ENCODE results near the gene OLFM3. TPM values are rescaled to one million over a fixed set of nuclear protein-coding genes. Genes with fewer than 3 reads are reported as not detected.

Gene OLFM3
- total and polyA plus RNA-seq, 9 donors = 0.33 TPM; not detected in 8

DNA sequence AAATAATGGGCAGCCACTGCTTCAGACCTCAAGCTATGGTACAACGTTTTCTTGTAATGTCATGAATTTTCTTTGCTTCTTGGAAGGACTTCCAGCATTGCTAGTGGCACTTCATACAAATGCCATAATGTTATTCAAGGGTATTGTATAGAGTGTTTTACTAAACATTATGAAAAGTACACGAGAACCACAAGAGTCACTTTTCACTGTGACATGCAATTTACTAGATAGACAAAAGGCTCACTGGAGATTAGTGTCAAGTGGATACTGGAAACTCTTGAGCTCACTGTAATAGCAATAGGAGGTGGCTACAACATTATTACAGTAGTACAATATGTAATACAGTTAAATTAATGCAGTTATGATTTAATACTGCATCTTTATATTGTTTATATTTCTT, 5.3 kb upstream of the OLFM3 start:
- DNase-seq = no peak
- 66 to 79% (median 71%) methylated on average over 2 of the region's 2 CpGs for WGBS, 3 donors
- no peaks in the 10 kb centered on the region for H3K36me3 ChIP-seq
- H3K4me1 ChIP-seq (ENCODE audit: insufficient read depth) = no peaks in the 10 kb centered on the region
- H3K27ac ChIP-seq = no peak overlapping the region
- intact Hi-C loops (cut with DNase I) = no loop called here
- no peak overlapping the region for H3K4me3 ChIP-seq
- no peaks in the 10 kb centered on the region for H3K27me3 ChIP-seq
- TF ChIP-seq, protein P1, sequence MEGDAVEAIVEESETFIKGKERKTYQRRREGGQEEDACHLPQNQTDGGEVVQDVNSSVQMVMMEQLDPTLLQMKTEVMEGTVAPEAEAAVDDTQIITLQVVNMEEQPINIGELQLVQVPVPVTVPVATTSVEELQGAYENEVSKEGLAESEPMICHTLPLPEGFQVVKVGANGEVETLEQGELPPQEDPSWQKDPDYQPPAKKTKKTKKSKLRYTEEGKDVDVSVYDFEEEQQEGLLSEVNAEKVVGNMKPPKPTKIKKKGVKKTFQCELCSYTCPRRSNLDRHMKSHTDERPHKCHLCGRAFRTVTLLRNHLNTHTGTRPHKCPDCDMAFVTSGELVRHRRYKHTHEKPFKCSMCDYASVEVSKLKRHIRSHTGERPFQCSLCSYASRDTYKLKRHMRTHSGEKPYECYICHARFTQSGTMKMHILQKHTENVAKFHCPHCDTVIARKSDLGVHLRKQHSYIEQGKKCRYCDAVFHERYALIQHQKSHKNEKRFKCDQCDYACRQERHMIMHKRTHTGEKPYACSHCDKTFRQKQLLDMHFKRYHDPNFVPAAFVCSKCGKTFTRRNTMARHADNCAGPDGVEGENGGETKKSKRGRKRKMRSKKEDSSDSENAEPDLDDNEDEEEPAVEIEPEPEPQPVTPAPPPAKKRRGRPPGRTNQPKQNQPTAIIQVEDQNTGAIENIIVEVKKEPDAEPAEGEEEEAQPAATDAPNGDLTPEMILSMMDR (IDR thresholded peaks at IDR 0.05) = no peak
- TF ChIP-seq POLR2A (IDR thresholded peaks at IDR 0.05) = no peak
- TF ChIP-seq EP300 (IDR thresholded peaks at IDR 0.05) = no peak
- H3K9me3 ChIP-seq = no peaks in the 10 kb centered on the region

DNA sequence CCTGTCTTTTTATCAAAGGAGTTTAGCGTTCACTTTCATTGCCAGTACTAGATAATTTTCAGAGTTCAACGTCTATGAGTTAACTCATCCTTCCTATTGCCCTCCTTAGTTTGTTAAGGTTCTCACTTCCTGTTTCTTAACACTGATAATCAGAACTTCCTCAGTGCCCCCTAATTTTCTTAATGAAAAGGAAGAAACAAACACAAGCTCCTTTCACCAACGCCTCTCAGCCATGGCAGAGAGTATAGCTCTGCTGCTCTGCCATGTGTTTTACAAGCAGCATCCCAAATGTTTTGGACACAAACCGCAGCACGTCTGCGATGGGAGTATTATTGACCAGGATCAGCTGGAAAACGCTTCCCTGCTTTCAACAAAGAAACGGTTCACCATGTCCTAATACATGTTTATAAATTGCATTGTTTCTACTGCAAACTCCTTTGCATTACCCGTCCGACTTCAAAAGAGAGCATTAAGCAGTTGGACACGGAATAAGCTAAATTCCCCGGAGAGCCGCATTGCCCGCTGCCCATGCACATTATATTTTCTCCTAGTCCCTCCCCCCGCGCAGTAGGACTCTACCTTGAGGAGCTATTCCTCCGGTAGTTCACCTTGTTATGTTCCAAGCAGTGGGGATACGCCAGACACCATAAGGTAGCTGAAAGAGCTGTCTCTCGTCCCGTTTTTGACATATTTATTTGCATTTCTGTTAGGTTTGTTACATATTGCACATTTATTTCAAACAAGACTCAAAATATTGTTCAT, 561 bp downstream of the OLFM3 start:
- H3K36me3 ChIP-seq = no peaks in the 10 kb centered on the region
- no peaks in the 10 kb centered on the region for H3K9me3 ChIP-seq
- TF ChIP-seq EP300 (IDR thresholded peaks at IDR 0.05) (no peak), POLR2A (IDR thresholded peaks at IDR 0.05) (no peak)
- TF ChIP-seq, protein P1 (IDR thresholded peaks at IDR 0.05) = no peak
- no peak overlapping the region for H3K27ac ChIP-seq
- 3 to 4% (median 3%) methylated on average over 20 of the region's 20 CpGs for WGBS, 3 donors
- no peak for DNase-seq
- intact Hi-C loops (cut with DNase I) = no loop called here
- no peaks in the 10 kb centered on the region for H3K27me3 ChIP-seq
- no peak overlapping the region for H3K4me3 ChIP-seq
- H3K4me1 ChIP-seq (ENCODE audit: insufficient read depth) = peaks cover 1% of the 10 kb centered on the region

DNA sequence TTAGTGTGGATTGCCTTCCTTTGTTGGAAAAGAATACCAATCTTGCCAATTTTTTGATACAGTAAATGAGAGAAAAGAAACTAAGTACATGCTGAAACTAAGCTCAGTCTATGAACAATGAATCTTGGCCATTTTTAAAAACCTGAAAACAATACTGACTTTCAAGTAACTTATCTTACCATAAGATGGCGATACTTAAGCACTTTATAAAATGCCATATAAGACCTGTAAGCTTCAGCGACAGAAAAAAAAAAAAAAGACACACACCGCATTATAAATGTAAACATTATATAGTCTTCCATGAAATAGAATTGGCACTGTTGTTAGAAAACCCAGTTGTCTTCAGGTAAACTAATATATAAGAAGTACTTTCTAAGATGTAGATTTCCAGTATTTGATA, 3.0 kb downstream of the OLFM3 start:
- WGBS, 3 donors = 55 to 69% (median 60%) methylated on average over 3 of the region's 3 CpGs
- Histone ChIP-seq H3K4me1 (ENCODE audit: insufficient read depth) (peaks cover 1% of the 10 kb centered on the region), H3K27me3 (no peaks in the 10 kb centered on the region), H3K36me3 (no peaks in the 10 kb centered on the region), H3K27ac (no peak overlapping the region), H3K4me3 (no peak overlapping the region), H3K9me3 (no peaks in the 10 kb centered on the region)
- no peak for DNase-seq
- intact Hi-C loops (cut with DNase I) = no loop called here
- TF ChIP-seq, protein P1 (IDR thresholded peaks at IDR 0.05) = no peak
- no peak for TF ChIP-seq EP300 (IDR thresholded peaks at IDR 0.05)
- no peak for TF ChIP-seq POLR2A (IDR thresholded peaks at IDR 0.05)

DNA sequence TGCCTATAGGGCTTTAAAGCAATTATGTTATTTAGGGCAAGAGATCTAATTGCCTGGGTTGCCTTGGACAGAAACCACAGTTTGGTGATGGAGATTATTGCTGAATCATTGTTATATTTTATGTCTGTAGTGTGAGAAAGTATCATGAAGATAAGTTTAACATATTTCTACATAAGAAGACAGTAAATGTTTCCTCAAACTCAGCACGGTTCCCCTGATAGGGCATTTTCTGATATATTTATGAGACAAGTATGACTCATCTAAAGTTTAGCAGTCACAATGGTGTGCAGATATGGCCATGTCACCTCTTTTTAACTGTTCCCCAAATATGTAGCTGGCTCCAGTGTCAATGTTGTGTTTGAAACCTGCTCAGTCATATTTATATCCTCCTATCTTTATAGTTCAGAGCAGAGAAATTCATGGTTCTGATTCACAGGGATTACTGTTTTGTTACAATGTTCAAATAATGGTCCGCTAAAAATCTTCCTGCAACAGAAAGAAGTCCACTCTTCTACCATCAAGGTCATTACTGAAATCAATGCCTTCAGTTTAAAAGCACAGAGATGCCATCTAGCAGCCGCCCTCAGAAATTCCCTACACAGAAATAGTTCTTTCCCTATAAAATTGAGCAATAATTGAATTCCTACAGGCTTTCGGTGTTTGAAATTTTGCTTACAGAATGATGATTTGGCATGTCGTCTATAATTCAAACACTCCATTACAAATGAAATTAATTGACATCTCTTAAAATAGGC, 3.7 kb downstream of the OLFM3 start:
- WGBS, 3 donors = 67 to 71% (median 71%) methylated on average over 5 of the region's 5 CpGs
- TF ChIP-seq, protein P1 (IDR thresholded peaks at IDR 0.05) = no peak
- TF ChIP-seq POLR2A (IDR thresholded peaks at IDR 0.05) (no peak), EP300 (IDR thresholded peaks at IDR 0.05) (no peak)
- Histone ChIP-seq H3K9me3 (no peaks in the 10 kb centered on the region), H3K4me1 (ENCODE audit: insufficient read depth) (peaks cover 1% of the 10 kb centered on the region), H3K27ac (no peak overlapping the region), H3K36me3 (no peaks in the 10 kb centered on the region), H3K4me3 (no peak overlapping the region), H3K27me3 (no peaks in the 10 kb centered on the region)
- no peak for DNase-seq
- intact Hi-C loops (cut with DNase I) = no loop called here
